ENCODE data around the gene ATF7IP2.
A peak's percentile ranks its signal among the peaks of the same experiment; 100 is the strongest.
"Not testable (repeated sequence)": the region's sequence is repeated elsewhere in the genome, so short reads cannot be mapped to it uniquely, and the experiment has no call there.

The ATF7IP2 gene

DNA sequence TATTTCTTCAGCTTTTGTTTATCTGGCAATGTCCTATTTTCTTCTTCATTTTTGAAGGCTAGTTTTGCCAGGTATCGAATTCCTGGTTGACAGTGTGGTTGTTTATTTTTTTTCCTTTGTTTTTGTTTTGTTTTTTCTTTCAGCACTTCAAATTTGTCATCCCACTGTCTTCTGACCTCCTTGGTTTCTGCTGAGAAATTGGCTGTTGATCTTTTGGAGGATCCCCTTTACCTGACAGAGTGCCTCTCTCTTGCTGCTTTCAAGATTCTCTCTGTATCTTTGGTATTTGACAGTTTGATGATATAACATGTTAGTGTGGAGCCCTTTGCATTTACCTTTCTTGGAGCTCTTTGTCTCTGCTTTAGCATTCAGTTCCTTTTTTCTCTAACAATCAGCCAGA, 9.6 kb upstream of the ATF7IP2 start:
- no peak for DNase-seq (ENCODE audit: low spot score)

- DNase-seq (ENCODE audit: low spot score): no peak
These were observed 2.2 kb upstream of the ATF7IP2 start for GRCh38 chr16:10383626-10384025.

DNA sequence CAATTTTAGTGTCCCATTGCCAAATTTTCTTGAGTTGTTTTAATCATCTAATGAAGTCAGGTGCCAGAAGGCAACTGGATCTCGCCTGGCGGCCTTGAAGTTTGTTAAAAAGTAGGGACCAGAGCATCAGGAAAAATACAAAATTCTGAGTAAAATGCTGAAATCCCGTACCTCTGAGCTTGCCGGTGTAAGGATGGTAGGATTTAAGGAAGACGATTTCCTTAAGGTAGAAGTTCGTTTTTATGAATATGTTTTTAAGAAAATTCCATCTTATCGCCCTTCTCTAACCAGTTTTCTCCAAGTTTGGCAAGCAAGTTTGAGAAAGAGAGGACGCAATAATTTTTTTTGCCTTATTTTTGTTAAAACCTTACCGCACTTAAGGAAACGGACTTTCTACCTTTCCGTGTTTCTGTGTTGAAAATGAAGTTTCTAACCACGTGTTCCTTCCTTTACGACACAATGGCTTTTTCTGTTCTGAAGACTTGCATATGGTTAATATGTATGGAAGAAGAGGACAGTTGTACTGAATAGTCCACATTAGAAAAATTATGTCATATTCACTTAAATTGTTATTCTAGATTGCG, 748 bp downstream of the ATF7IP2 start:
- DNase-seq (ENCODE audit: low spot score): no peak

- no peak for DNase-seq (ENCODE audit: low spot score)
These were observed 1.3 kb downstream of the ATF7IP2 start for GRCh38 chr16:10387188-10387617.

DNA sequence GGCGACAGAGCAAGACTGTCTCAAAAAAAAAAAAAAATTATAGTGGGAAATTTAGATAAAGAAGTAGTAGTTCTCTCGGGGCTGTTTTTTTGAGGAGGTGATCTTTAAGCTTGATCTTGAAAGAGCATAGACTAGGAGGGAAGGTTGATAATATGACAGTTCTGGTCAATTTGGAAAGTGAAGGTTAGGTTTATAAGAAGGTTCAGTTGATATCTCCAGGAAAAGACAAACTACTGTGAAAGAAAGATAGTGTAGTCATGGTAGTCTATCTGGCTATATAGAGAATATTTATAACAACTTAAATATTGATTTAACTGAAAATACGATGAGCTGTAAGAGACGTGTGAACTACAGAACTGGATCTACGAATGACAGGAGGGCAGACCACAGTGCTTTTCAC, 3.1 kb downstream of the ATF7IP2 start:
- DNase-seq (ENCODE audit: low spot score): no peak

DNA sequence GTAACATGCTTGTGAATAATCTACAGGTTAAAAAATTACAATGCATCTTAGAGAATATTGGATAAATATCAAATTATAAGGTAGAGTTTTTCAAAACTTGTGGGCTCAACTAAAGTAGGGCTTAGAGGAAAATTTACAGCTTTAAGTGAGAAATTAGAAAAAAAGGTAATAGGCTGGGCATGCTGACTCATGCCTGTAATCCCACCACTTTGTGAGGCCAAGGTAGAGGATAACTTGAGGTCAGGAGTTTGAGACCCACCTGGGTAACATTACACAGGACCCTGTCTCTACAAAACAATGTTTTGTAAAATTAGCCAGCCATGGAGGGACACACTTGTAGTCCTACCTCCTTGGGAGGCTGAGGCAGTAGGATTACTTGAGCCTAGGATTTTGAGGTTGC, 4.5 kb downstream of the ATF7IP2 start:
- no peak for DNase-seq (ENCODE audit: low spot score)

DNA sequence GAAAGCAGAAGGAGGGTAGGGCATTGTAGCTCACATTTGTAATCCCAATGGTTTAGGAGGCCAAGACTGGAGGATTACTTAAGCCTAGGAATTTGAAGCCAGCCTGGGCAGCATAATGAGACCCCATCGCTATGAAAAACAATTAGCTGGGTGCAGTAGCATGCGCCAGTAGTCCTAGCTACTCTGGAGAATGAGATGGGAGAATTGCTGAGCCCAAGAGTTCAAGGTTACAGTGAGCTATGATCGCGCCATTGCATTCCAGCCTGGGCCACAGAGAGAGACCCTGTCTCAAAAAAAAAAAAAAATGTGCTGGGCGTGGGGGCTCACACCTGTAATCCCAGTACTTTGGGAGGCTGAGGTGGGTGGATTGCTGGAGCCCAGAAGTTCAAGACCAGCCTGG, 5.0 kb downstream of the ATF7IP2 start:
- DNase-seq (ENCODE audit: low spot score): no peak

DNA sequence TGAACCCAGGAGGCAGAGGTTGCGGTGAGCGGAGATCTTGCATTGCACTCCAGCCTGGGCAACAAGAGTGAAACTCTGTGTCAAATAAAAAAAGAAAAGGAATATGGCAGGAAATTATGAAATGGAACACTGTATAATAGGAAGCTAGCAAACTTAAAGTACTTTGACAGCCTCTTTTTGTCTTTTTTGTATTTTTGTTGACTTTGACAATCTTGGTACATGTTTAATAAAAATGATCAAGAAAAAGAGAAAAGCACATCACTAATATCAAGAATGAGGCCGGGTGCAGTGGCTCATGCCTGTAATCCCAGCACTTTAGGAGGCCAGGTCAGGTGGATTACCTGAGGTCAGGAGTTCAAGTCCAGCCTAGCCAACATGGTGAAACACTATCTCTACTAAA, 5.5 kb downstream of the ATF7IP2 start:
- DNase-seq (ENCODE audit: low spot score): no peak

DNA sequence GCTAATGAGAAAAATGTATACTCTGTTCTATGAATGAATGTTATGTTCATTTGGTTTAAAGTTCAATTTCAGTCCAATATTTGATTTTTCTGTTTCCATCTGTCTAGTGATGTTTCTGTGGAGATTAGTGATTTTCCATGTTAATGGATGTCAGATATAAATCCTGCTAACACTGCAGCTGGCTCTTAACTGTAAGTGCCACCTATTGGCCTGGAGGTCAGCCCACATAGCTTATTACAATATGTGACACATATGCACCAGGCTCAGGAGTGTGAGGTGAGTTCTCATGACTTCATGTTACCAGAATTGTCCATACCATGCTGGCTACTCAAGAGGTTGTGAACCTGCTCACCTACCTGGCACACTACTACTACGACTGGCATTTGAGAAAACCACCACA, 17.1 kb downstream of the ATF7IP2 start:
- no peak for DNase-seq (ENCODE audit: low spot score)

GRCh38 chr16:10405386-10405939, 19.6 kb downstream of the ATF7IP2 start:
- DNase-seq (ENCODE audit: low spot score): no peak

DNA sequence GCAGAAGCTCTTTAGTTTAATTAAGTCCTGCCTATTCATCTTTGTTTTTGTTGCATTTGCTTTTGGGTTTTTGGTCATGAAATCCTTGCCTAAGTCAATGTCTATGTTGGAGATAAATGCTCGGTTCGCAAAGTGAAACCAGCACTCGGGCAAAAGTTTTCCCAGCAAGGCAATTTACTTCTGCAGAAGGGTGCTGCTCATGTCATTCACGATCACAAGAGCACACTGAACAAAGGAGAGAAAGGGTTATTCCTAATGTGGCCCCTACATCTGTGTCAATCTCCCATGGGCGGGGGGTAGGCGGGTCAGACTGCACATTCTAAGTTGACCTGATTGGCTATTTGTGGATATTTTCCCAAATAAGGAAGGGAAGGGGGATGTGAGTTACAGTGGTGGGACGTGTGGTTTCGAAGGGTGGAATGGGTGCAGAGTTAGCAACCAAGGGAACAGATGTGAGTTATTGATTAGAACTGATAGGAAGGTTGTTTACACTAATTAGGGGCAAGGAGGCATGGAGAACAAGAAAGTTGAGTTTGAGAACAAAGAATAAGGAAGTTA, 23.0 kb downstream of the ATF7IP2 start:
- no peak for DNase-seq (ENCODE audit: low spot score)

GRCh38 chr16:10409713-10410112, 23.9 kb downstream of the ATF7IP2 start:
- DNase-seq (ENCODE audit: low spot score): not testable (repeated sequence)

DNA sequence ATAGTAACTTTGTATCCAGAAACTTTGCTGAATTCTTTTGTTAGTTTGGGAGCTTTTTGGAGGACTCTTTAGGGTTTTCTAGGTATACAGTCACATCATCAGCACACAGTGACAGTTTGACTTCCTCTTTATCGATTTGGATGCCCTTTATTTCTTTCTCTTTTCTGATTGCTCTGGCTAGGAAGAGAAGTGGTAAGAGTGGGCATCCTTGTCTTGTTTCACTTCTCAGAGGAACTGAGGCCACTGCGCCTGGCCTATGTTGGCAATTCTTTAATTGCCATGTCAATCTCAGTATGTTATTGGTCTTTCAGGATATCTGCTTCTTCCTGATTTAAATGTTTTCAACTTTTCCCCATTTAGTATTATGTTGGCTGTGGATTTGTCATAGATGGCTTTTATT, 24.6 kb downstream of the ATF7IP2 start:
- DNase-seq (ENCODE audit: low spot score): no peak

- no peak for DNase-seq (ENCODE audit: low spot score)
These were observed 27.2 kb downstream of the ATF7IP2 start for GRCh38 chr16:10412935-10413601.

DNA sequence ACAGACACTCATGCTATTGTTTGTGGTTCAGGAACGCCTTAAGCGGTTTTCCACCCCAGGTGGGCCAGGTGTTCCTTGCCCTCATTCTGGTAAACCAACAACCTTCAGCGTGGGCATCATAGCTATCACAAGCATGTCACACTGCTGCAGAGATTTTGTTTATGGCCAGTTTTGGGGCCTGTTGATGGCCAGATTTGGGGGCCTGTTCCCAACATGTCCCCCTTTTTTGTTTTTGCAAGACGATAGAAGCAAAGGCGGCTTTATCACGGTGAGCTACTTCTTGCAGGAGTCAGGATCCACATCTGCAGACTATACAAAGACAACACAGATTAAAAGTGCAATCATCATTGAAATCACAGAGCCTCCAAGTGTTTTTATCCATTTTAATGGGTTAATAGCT, 32.3 kb downstream of the ATF7IP2 start:
- not testable (repeated sequence) for DNase-seq (ENCODE audit: low spot score)

DNA sequence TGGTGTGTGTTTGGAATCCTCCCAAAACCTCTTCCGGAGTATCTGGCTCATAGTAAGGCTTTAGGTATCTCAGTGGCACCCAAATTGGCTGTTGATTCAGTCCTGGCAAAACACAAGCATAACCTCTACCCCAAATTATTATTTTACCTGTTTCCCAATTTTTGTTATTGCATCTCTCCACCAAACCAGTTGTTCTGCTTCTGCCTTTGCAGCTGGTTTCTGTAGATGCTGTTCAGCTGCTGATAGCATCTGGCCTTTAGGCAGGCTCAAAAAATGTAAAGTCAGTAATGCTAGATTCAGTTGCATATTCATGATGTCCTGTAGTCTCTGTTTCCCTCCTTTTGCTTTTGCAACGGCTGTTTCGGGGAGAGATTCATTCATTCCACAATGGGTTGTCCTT, 33.8 kb downstream of the ATF7IP2 start:
- DNase-seq (ENCODE audit: low spot score): no peak

- no peak for DNase-seq (ENCODE audit: low spot score)
These were observed 35.7 kb downstream of the ATF7IP2 start for GRCh38 chr16:10421596-10421995.

GRCh38 chr16:10428433-10429168, 42.7 kb downstream of the ATF7IP2 start:
- peak; percentile 10 for DNase-seq (ENCODE audit: low spot score)

- not testable (repeated sequence) for DNase-seq (ENCODE audit: low spot score)
These were observed 43.6 kb downstream of the ATF7IP2 start for GRCh38 chr16:10429299-10429969.

- no peak for DNase-seq (ENCODE audit: low spot score)
These were observed 55.9 kb downstream of the ATF7IP2 start for GRCh38 chr16:10441726-10442125.

- no peak for DNase-seq (ENCODE audit: low spot score)
These were observed 61.4 kb downstream of the ATF7IP2 start for GRCh38 chr16:10447289-10447688.
